Trophoblast cell (in vitro differentiated cells and primary cell): ENCODE data around the gene NINJ2.

Experiments
- DNase-seq, 2 donors: peaks; one replicate each; pipeline ENCODE4 v3.0.0-alpha.2; 2016
- H2AFZ ChIP-seq: 2 replicates; pipeline ENCODE4 v1.6.1; 2013; ENCODE audit warnings: low read length, moderate library complexity, mild to moderate bottlenecking; ENCODE audit not compliant: insufficient read depth, poor library complexity
- H2AK5ac ChIP-seq: 2 replicates; pipeline ENCODE4 v1.6.1; 2013; ENCODE audit warnings: mild to moderate bottlenecking, low read length
- H2BK120ac ChIP-seq: 2 replicates; pipeline ENCODE4 v1.6.1; 2013; ENCODE audit warnings: low read length, mild to moderate bottlenecking, moderate library complexity; ENCODE audit not compliant: insufficient read depth, poor library complexity
- H2BK12ac ChIP-seq: 2 replicates; pipeline ENCODE4 v1.6.1; 2013; ENCODE audit warnings: mild to moderate bottlenecking, low read length, moderate library complexity
- H2BK5ac ChIP-seq: 2 replicates; pipeline ENCODE4 v1.6.1; 2013; ENCODE audit warnings: low read length, low read depth, moderate library complexity, mild to moderate bottlenecking; ENCODE audit not compliant: poor library complexity
- H3K14ac ChIP-seq: 2 replicates; pipeline ENCODE4 v1.6.1; 2013; ENCODE audit warnings: mild to moderate bottlenecking, low read length
- H3K18ac ChIP-seq: 2 replicates; pipeline ENCODE4 v1.6.1; 2013; ENCODE audit warnings: mild to moderate bottlenecking, low read length
- H3K23ac ChIP-seq: 2 replicates; pipeline ENCODE4 v1.6.1; 2013; ENCODE audit warnings: low read length
- H3K27ac ChIP-seq: 2 replicates; pipeline ENCODE4 v1.5.1; 2013; ENCODE audit warnings: low read depth, mild to moderate bottlenecking, inconsistent platforms, low read length, moderate library complexity
- H3K27me3 ChIP-seq: 2 replicates; pipeline ENCODE4 v1.6.1; 2013; ENCODE audit warnings: inconsistent platforms, mild to moderate bottlenecking, low read length, moderate library complexity; ENCODE audit not compliant: insufficient read depth
- H3K36me3 ChIP-seq, 2 experiments: 1 replicate in 1 of 2; 2 replicates in 1 of 2; pipeline ENCODE4 v1.6.1; 2013; ENCODE audit warnings: low read length in 2 of 2, mild to moderate bottlenecking in 2 of 2, moderate library complexity in 1 of 2; ENCODE audit not compliant: insufficient read depth in 2 of 2, control insufficient read depth in 1 of 2
- H3K4ac ChIP-seq: 2 replicates; pipeline ENCODE4 v1.6.1; 2013; ENCODE audit warnings: low read depth, mild to moderate bottlenecking, low read length, moderate library complexity
- H3K4me1 ChIP-seq, 2 experiments: 1 replicate in 1 of 2; 2 replicates in 1 of 2; pipeline ENCODE4 v1.6.1; 2013; ENCODE audit warnings: low read length in 2 of 2, mild to moderate bottlenecking in 2 of 2, moderate library complexity in 1 of 2; ENCODE audit not compliant: insufficient read depth in 2 of 2, control insufficient read depth in 1 of 2
- H3K4me2 ChIP-seq: 2 replicates; pipeline ENCODE4 v1.6.1; 2013; ENCODE audit warnings: inconsistent platforms, mild to moderate bottlenecking, low read length, moderate library complexity
- H3K4me3 ChIP-seq: 2 replicates; pipeline ENCODE4 v1.5.1; 2013; ENCODE audit warnings: mild to moderate bottlenecking, low read depth, low read length, inconsistent platforms
- H3K79me1 ChIP-seq: one replicate; pipeline ENCODE4 v1.6.1; 2013; ENCODE audit warnings: low read length
- H3K79me2 ChIP-seq: 2 replicates; pipeline ENCODE4 v1.6.1; 2013; ENCODE audit warnings: low read length, mild to moderate bottlenecking; ENCODE audit not compliant: control insufficient read depth, insufficient read depth, poor library complexity
- H3K9ac ChIP-seq: 2 replicates; pipeline ENCODE4 v1.6.1; 2013; ENCODE audit warnings: mild to moderate bottlenecking, low read length
- H3K9me3 ChIP-seq: 2 replicates; pipeline ENCODE4 v1.6.1; 2013; ENCODE audit warnings: low read depth, mild to moderate bottlenecking, control low read depth, inconsistent platforms, low read length; ENCODE audit not compliant: insufficient read depth
- H4K12ac ChIP-seq: 2 replicates; pipeline ENCODE4 v1.6.1; 2013; ENCODE audit warnings: low read depth, mild to moderate bottlenecking, low read length, moderate library complexity
- H4K8ac ChIP-seq: 2 replicates; pipeline ENCODE4 v1.6.1; 2013; ENCODE audit warnings: low read depth, mild to moderate bottlenecking, low read length, moderate library complexity
- H4K91ac ChIP-seq: one replicate; pipeline ENCODE4 v1.6.1; 2013; ENCODE audit warnings: low read depth, mild to moderate bottlenecking, low read length, moderate library complexity
- WGBS: extraction: QIAGEN DNeasy Blood & Tissue Kit; methylation state at CpG from one replicate; pipeline ENCODE4 v1.1.7; 2013; ENCODE audit warnings: missing lambda C conversion rate; ENCODE audit not compliant: insufficient read length, insufficient coverage; ENCODE audit errors: extremely low coverage; 5-methylcytosine and 5-hydroxymethylcytosine counted together

The NINJ2 gene

GRCh38 chr12:544941-545635 is 118.2 kb downstream of the NINJ2 start:
- no peak overlapping the region for H3K23ac ChIP-seq
- no peak overlapping the region for H3K4me2 ChIP-seq
- H3K79me1 ChIP-seq, result peaks cover 3% of the 10 kb centered on the region
- H4K8ac ChIP-seq, result no peak overlapping the region
- no peak overlapping the region for H2BK12ac ChIP-seq
- no peak overlapping the region for H3K18ac ChIP-seq
- peaks cover 16 to 18% of the 10 kb centered on the region in 2 experiments for H3K4me1 ChIP-seq
- H3K27ac ChIP-seq, result no peak overlapping the region
- H2AK5ac ChIP-seq, result no peak overlapping the region
- no peak overlapping the region for H3K4ac ChIP-seq
- peaks cover 2% of the 10 kb centered on the region for H3K79me2 ChIP-seq
- WGBS, result no CpG with 5 or more reads among the region's 9 CpGs
- H3K9me3 ChIP-seq, result no peaks in the 10 kb centered on the region
- H2AFZ ChIP-seq, result no peak overlapping the region
- no peaks in the 10 kb centered on the region for H3K36me3 ChIP-seq
- DNase-seq, result no peak
- H4K12ac ChIP-seq, result no peak overlapping the region
- H3K4me3 ChIP-seq, result no peak overlapping the region
- H3K14ac ChIP-seq, result no peak overlapping the region
- H3K9ac ChIP-seq, result no peak overlapping the region
- H2BK120ac ChIP-seq, result no peak overlapping the region
- H3K27me3 ChIP-seq, result no peaks in the 10 kb centered on the region
- H2BK5ac ChIP-seq, result no peak overlapping the region
- no peak overlapping the region for H4K91ac ChIP-seq

- H2BK12ac ChIP-seq, result no peak overlapping the region
- H2AK5ac ChIP-seq, result no peak overlapping the region
- H3K14ac ChIP-seq, result no peak overlapping the region
- no peak overlapping the region for H3K18ac ChIP-seq
- H3K79me2 ChIP-seq, result peaks cover 2% of the 10 kb centered on the region
- no peak overlapping the region for H4K8ac ChIP-seq
- no peak overlapping the region for H3K23ac ChIP-seq
- no peak overlapping the region for H3K9ac ChIP-seq
- H2BK120ac ChIP-seq, result no peak overlapping the region
- no peak overlapping the region for H2BK5ac ChIP-seq
- no peaks in the 10 kb centered on the region for H3K27me3 ChIP-seq
- H4K91ac ChIP-seq, result no peak overlapping the region
- H3K4ac ChIP-seq, result no peak overlapping the region
- H3K4me3 ChIP-seq, result no peak overlapping the region
- H3K27ac ChIP-seq, result no peak overlapping the region
- peaks cover 3% of the 10 kb centered on the region for H3K79me1 ChIP-seq
- H3K9me3 ChIP-seq, result no peaks in the 10 kb centered on the region
- no peak overlapping the region for H3K4me2 ChIP-seq
- no peak overlapping the region for H4K12ac ChIP-seq
- no peaks in the 10 kb centered on the region for H3K36me3 ChIP-seq
- no peak overlapping the region for H2AFZ ChIP-seq
- no peak for DNase-seq
- H3K4me1 ChIP-seq, result peaks cover 16 to 18% of the 10 kb centered on the region in 2 experiments
- no CpG with 5 or more reads among the region's 8 CpGs for WGBS
Observed at GRCh38 chr12:544142-544541, 119.1 kb downstream of the NINJ2 start.

DNA sequence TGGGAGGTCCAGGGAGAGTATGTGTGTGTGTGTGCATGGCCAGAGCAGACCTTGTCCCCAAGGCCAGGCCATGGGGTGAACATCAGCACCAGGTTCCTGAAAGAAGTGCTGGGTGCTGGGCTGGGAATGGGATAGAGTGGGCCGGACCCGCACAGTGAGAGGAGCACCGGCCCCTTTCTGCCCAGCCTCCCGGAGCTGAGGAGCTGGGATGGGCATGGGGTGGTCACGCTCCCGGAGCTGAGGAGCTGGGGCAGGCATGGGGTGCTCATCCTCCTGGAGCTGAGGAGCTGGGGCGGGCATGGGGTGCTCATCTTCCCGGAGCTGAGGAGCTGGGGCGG is 120.2 kb downstream of the NINJ2 start:
- Histone ChIP-seq H3K14ac (no peak overlapping the region), H2BK5ac (no peak overlapping the region), H2BK12ac (no peak overlapping the region), H2AK5ac (no peak overlapping the region), H3K9ac (no peak overlapping the region), H3K79me1 (peaks cover 3% of the 10 kb centered on the region), H4K8ac (no peak overlapping the region), H3K4me2 (no peak overlapping the region), H3K79me2 (peaks cover 2% of the 10 kb centered on the region), H3K23ac (no peak overlapping the region), H3K36me3 (no peaks in the 10 kb centered on the region), H3K27me3 (no peaks in the 10 kb centered on the region), H3K4ac (no peak overlapping the region), H4K12ac (no peak overlapping the region), H3K18ac (no peak overlapping the region), H2AFZ (no peak overlapping the region), H3K27ac (no peak overlapping the region), H3K4me3 (no peak overlapping the region), H3K4me1 (peaks cover 16 to 18% of the 10 kb centered on the region in 2 experiments), H4K91ac (no peak overlapping the region), H3K9me3 (no peaks in the 10 kb centered on the region), H2BK120ac (no peak overlapping the region)
- no peak for DNase-seq
- no CpG with 5 or more reads among the region's 9 CpGs for WGBS

DNA sequence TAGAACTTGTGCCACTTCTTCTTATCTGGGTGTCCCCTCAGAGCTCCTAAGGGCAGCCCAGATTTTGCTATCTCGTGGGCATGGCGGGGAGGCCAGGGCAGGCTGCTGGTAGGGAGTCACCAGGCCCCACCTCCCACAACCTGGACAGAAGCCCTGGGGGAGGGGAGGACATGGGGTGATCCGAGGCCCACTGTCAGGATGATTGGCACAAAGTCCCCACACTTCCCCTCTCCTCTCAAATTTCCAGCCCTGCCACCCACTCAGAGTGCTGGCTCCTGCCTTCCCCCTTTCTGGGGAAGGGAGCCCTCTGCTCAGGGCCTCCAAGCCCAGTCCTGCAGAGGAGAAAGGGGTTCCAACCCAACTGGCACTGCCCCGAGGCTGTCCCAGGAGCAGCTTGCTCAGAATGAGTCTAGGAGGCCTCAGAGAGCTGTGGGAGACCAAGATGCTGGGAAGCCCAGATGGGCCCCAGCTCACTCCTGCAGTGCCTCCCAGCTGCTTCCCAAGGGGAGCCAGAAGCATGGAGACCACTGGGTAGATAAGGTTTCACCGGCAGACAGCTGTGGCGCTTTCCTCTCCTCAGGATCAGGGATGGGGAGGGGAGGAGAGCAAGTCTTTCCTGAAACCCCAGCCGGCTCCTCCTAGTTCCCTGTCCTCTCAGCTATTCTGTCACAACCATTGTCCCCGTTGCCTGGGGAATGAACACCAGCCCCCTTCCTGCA is 120.7 kb downstream of the NINJ2 start:
- DNase-seq, result no peak
- Histone ChIP-seq H2AK5ac (no peak overlapping the region), H2BK12ac (no peak overlapping the region), H3K4ac (no peak overlapping the region), H3K79me1 (peaks cover 3% of the 10 kb centered on the region), H2BK120ac (no peak overlapping the region), H4K91ac (no peak overlapping the region), H3K4me3 (no peak overlapping the region), H3K18ac (no peak overlapping the region), H3K14ac (no peak overlapping the region), H3K4me2 (no peak overlapping the region), H2AFZ (no peak overlapping the region), H3K4me1 (peaks cover 16 to 18% of the 10 kb centered on the region in 2 experiments), H3K23ac (no peak overlapping the region), H3K27ac (no peak overlapping the region), H2BK5ac (no peak overlapping the region), H4K12ac (no peak overlapping the region), H3K9ac (no peak overlapping the region), H3K36me3 (no peaks in the 10 kb centered on the region), H3K79me2 (peaks cover 2% of the 10 kb centered on the region), H4K8ac (no peak overlapping the region), H3K27me3 (no peaks in the 10 kb centered on the region), H3K9me3 (no peaks in the 10 kb centered on the region)
- WGBS, result no CpG with 5 or more reads among the region's 8 CpGs
